ENCODE measurements around the gene LCAT.

The LCAT gene

DNA sequence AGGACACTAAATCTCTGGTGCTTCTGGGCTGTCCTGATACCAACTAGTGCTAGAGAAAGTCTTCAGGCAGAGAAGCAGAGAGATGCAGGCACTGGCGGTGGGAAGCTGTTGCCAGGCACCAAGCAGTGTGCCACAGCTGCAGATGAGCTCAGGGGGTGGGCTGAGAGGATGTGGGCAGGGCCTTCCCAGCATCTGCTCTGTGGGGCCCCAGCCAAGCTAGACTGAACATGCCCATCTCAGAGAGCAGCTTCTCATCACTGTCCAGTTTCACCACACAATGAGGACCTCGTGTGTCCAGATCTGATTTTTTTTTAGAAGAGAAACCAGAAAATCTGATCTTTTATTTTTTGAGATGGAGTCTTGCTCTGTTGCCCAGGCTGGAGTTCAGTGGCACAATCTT, 33.8 kb downstream of the LCAT start:
- peak; percentile 82 for DNase-seq (ENCODE audit: low read depth, low spot score)

DNA sequence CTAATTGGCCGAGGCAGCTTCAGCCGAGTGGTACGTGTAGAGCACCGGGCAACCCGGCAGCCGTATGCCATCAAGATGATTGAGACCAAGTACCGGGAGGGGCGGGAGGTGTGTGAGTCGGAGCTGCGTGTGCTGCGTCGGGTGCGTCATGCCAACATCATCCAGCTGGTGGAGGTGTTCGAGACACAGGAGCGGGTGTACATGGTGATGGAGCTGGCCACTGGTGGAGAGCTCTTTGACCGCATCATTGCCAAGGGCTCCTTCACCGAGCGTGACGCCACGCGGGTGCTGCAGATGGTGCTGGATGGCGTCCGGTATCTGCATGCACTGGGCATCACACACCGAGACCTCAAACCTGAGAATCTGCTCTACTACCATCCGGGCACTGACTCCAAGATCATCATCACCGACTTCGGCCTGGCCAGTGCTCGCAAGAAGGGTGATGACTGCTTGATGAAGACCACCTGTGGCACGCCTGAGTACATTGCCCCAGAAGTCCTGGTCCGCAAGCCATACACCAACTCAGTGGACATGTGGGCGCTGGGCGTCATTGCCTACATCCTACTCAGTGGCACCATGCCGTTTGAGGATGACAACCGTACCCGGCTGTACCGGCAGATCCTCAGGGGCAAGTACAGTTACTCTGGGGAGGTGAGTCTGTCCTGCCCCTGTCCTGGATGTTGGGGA, 34.7 kb downstream of the LCAT start:
- no peak for DNase-seq (ENCODE audit: low read depth, low spot score)

- no peak for DNase-seq (ENCODE audit: low read depth, low spot score)
These were observed 36.3 kb downstream of the LCAT start for GRCh38 chr16:67907397-67908180.

GRCh38 chr16:67902831-67903230, 41.1 kb downstream of the LCAT start:
- no peak for DNase-seq (ENCODE audit: low read depth, low spot score)

GRCh38 chr16:67901734-67902133, 42.2 kb downstream of the LCAT start:
- DNase-seq (ENCODE audit: low read depth, low spot score): no peak

DNA sequence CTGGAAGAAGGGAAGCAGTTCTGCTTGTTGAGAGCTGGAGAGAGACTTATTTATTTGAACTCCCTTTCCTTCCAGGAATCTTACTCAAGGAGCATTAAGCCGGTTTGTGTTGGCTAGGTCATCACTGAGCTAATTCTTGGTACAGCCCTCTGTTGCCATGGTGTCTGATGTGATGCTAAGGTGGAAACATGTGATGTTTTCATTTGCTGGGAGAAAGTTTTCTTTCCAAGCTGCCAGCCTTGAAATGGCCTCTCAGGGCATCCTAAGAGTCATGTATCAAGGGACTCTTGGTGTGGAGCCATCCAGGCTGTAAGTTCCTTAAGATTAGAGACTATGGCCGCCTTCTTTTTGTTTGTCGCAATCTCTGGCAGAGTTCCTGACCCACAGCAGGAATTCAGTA, 46.7 kb downstream of the LCAT start:
- no peak for DNase-seq (ENCODE audit: low read depth, low spot score)

DNA sequence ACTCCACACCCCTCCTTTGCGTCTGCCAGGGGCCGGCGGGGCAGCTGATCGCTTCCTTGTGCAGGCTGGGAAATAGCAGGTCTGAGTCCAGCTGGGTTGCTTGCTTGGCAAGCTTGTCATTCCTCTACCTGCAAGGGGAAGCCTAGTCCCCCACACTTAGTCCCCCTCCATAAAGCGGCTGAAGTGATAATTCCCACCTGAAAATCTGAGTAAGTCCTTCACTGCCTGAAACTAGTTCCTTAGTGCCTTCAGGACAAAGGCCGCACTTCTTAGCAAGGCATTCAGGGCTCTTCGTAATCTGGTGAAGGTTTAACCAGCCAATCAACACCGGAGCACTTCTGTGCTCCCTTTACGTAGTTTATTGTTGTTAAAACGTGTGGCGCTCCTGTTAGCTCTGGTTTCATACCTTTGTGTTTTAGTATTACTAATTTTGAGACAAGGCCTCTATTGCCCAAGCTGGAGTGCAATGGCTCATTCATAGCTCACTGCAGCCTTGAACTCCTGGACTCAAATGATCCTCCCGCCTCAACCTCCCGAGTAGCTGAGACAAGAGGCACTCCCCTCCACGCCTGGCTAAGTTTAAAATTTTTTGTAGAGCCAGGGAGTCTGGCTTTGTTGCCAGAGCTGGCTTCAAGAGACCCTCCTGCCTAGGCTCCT, 50.0 kb downstream of the LCAT start:
- DNase-seq (ENCODE audit: low read depth, low spot score): no peak

DNA sequence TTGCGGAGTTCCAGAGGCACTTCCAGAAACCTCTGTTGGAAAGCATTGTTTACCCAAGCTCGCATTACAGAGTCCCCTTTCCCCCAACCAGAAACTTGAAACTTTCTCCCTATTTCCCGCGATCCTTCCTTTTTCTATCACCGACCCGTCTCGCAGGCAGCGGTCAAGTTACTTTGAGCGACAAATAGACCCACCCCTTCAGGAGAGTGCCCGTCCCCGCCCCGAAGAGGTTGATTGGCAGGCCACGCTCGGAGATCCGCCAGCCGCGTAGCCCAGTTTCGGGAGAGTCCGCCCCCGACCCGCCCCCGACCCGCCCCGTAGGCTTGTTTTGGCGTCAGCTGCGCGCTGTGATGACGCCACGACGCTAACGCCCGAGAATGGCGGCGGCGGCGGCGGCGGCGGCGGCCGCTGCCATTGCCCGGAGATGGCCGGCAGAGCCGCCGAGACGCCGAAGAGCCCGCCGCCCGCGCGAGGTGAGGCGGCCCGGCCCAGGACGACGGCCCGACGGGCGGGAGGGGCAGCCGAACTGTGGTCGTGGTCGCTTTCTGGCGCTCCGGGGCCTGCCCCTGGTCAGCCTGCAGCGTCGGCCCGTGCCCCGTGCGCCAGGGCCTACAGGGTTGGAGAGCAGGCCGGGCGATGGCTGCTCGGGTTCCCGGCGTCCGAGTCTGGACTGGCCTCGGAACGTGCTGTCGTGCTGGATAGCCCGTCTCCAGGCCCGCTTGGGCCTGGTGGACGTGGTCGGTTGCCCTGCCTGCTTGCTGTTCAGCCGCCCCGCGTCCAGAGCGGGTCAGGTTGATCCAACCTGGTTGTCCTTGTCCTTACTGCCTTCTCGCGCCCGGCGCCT, 50.8 kb downstream of the LCAT start, which contains the start of gene PSKH1:
TSS of gene PSKH1 (plus strand) at position 356 of the 844 bp plus-strand sequence. CDS start 15,496 bp downstream, outside the sequence.
- peak; percentile 84 for DNase-seq (ENCODE audit: low read depth, low spot score)

DNA sequence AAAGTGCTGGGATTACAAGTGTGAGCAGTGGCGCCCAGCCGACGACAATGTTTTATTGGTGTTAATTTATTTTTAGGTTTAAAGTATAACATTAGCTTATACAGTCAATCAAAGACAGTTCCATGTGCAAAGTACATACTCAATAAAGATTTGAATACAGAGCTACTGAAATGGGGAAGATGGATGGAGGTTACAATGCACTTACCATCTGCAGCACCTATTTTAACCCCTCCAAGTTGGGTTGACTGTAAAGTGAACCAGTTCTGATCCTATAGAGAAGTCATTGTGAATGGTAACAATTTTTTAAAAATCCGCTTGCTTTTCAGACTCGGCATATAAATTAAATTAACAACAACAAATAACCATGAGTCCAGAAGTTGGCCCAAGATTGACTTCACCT, 51.5 kb downstream of the LCAT start:
- DNase-seq (ENCODE audit: low read depth, low spot score): no peak

All from smooth muscle cell of the brain vasculature (primary cell).